Loucy (cell line): ENCODE results near the gene ABCB10.
"Not testable (repeated sequence)": the region's sequence is repeated elsewhere in the genome, so short reads cannot be mapped to it uniquely, and the experiment has no call there.

ENCODE experiments used
- CTCF ChIP-seq: fragments of 200-600 bp; sonication (generic); conservative IDR thresholded peaks from 2 replicates; pipeline ENCODE4 v1.5.1; 2014; ENCODE audit warnings: mild to moderate bottlenecking, antibody characterized with exemption, low read length
- EZH2phosphoT487 ChIP-seq: fragments of 200-600 bp; IDR thresholded peaks from 2 replicates; pipeline ENCODE4 v1.6.1; 2018; ENCODE audit warnings: antibody characterized with exemption, mild to moderate bottlenecking, moderate library complexity, borderline replicate concordance

- TF ChIP-seq CTCF, EZH2phosphoT487: not testable (repeated sequence)
Observed at GRCh38 chr1:229511625-229512024, 46.9 kb downstream of the ABCB10 start.
